IMR-90 (cell line): ENCODE data around the gene CCDC167. TPM values are rescaled to one million over a fixed set of nuclear protein-coding genes. Genes with fewer than 3 reads are reported as not detected.

ENCODE experiments used
- ATAC-seq: fragments of 200-7000 bp; cut with Tn5 transposase; 2 replicates; pipeline ENCODE4 v1.9.1; 2020; ENCODE audit warnings: low read depth, mild to moderate bottlenecking, moderate library complexity
- BruUV-seq: library from RNA; stranded (reverse); fragments of 400-500 nt; replicated peaks from 2 replicates; lab custom pipeline; 2021; lab: Mats Ljungman, UMichigan
- CTCF ChIA-PET: fragments of 300-600 bp; formaldehyde crosslinking; extraction: SDS; loops from one replicate; lab custom pipeline; 2021; ENCODE audit warnings: antibody characterized with exemption; lab: Yijun Ruan, JAX
- POLR2A ChIA-PET: fragments of 300-600 bp; sonication (Branson Sonifier 250); formaldehyde crosslinking; loops from one replicate; lab custom pipeline; 2022; ENCODE audit warnings: antibody characterized with exemption; ENCODE audit not compliant: unreplicated experiment; lab: Charles Lee
- DNase-seq: peaks from one replicate; pipeline ENCODE4 v3.0.0; 2013
- H2AFZ ChIP-seq: replicated peaks from 2 replicates; pipeline ENCODE3; 2013; ENCODE audit warnings: low read length, mild to moderate bottlenecking; ENCODE audit not compliant: poor library complexity
- H2AK5ac ChIP-seq: 2 replicates; pipeline ENCODE4 v1.6.1; 2013; ENCODE audit warnings: low read depth, low read length, inconsistent platforms
- H2AK9ac ChIP-seq: replicated peaks from 2 replicates; pipeline ENCODE3; 2013; ENCODE audit warnings: mild to moderate bottlenecking, low read depth, low read length, moderate library complexity; ENCODE audit not compliant: poor library complexity
- H2BK120ac ChIP-seq: 2 replicates; pipeline ENCODE4 v1.6.1; 2013; ENCODE audit warnings: low read depth, low read length, inconsistent platforms
- H2BK15ac ChIP-seq: 3 replicates; pipeline ENCODE4 v1.6.1; 2013; ENCODE audit warnings: low read depth, low read length, inconsistent platforms
- H2BK20ac ChIP-seq: 2 replicates; pipeline ENCODE4 v1.6.1; 2013; ENCODE audit warnings: low read depth, mild to moderate bottlenecking, inconsistent platforms, low read length, moderate library complexity
- H2BK5ac ChIP-seq: 2 replicates; pipeline ENCODE4 v1.6.1; 2013; ENCODE audit warnings: mild to moderate bottlenecking, low read depth, low read length, inconsistent platforms; ENCODE audit not compliant: poor library complexity, severe bottlenecking
- H3K14ac ChIP-seq: replicated peaks from 2 replicates; pipeline ENCODE4 v1.6.1; 2013; ENCODE audit warnings: low read depth, low read length, inconsistent platforms
- H3K18ac ChIP-seq: 2 replicates; pipeline ENCODE4 v1.6.1; 2013; ENCODE audit warnings: low read depth, low read length, control low read depth
- H3K23ac ChIP-seq: 2 replicates; pipeline ENCODE4 v1.6.1; 2013; ENCODE audit warnings: low read depth, low read length, inconsistent platforms
- H3K27ac ChIP-seq: 2 replicates; pipeline ENCODE4 v1.5.1; 2013; ENCODE audit warnings: mild to moderate bottlenecking, control low read depth, low read length; ENCODE audit not compliant: insufficient read depth
- H3K27me3 ChIP-seq: 2 replicates; pipeline ENCODE4 v1.6.1; 2013; ENCODE audit warnings: low read length; ENCODE audit not compliant: control insufficient read depth, insufficient read depth
- H3K36me3 ChIP-seq: 2 replicates; pipeline ENCODE4 v1.6.1; 2013; ENCODE audit warnings: low read length, mixed read lengths; ENCODE audit not compliant: control insufficient read depth, insufficient read depth
- H3K4ac ChIP-seq: 2 replicates; pipeline ENCODE4 v1.6.1; 2013; ENCODE audit warnings: low read depth, low read length, inconsistent platforms
- H3K4me1 ChIP-seq: 2 replicates; pipeline ENCODE4 v1.6.1; 2013; ENCODE audit warnings: low read length, mixed read lengths; ENCODE audit not compliant: control insufficient read depth, insufficient read depth
- H3K4me2 ChIP-seq: 2 replicates; pipeline ENCODE4 v1.6.1; 2013; ENCODE audit warnings: low read depth, mild to moderate bottlenecking, control low read depth, low read length, moderate library complexity
- H3K4me3 ChIP-seq: 2 replicates; pipeline ENCODE4 v1.5.1; 2013; ENCODE audit warnings: low read depth, mild to moderate bottlenecking, control low read depth, low read length, moderate library complexity; ENCODE audit not compliant: insufficient read depth
- H3K56ac ChIP-seq: 2 replicates; pipeline ENCODE4 v1.6.1; 2013; ENCODE audit warnings: low read length, inconsistent platforms; ENCODE audit not compliant: insufficient read depth; ENCODE audit errors: extremely low read depth
- H3K79me1 ChIP-seq, 2 experiments: 2 replicates each; pipeline ENCODE4 v1.6.1; 2013; ENCODE audit warnings: low read length in 2 of 2, inconsistent platforms in 1 of 2, low read depth in 1 of 2
- H3K9ac ChIP-seq: 2 replicates; pipeline ENCODE4 v1.6.1; 2013; ENCODE audit warnings: low read depth, low read length, control low read depth
- H3K9me1 ChIP-seq: 2 replicates; pipeline ENCODE4 v1.6.1; 2013; ENCODE audit warnings: low read length, inconsistent platforms; ENCODE audit not compliant: insufficient read depth
- H3K9me3 ChIP-seq: 2 replicates; pipeline ENCODE4 v1.6.1; 2013; ENCODE audit warnings: low read length; ENCODE audit not compliant: control insufficient read depth, insufficient read depth
- H4K20me1 ChIP-seq: 2 replicates; pipeline ENCODE4 v1.6.1; 2013; ENCODE audit warnings: low read length, inconsistent platforms; ENCODE audit not compliant: insufficient read depth
- H4K5ac ChIP-seq: 2 replicates; pipeline ENCODE4 v1.6.1; 2013; ENCODE audit warnings: mild to moderate bottlenecking, low read depth, low read length, control low read depth
- H4K8ac ChIP-seq, 2 experiments: 2 replicates each; pipeline ENCODE4 v1.6.1; 2013; ENCODE audit warnings: low read depth in 2 of 2, low read length in 2 of 2, control low read depth in 1 of 2, inconsistent platforms in 1 of 2
- H4K91ac ChIP-seq: 2 replicates; pipeline ENCODE4 v1.6.1; 2013; ENCODE audit warnings: low read depth, low read length, inconsistent platforms; ENCODE audit not compliant: insufficient read depth
- BHLHE40 ChIP-seq: fragments of 150-350 bp; IDR thresholded peaks from 2 replicates; pipeline ENCODE4 v1.6.1; 2016; ENCODE audit warnings: mild to moderate bottlenecking, low read depth, low read length
- CEBPB ChIP-seq: IDR thresholded peaks from 2 replicates; pipeline ENCODE4 v1.6.1; 2012; ENCODE audit warnings: low read depth, low read length, improper control_type of control experiment
- CHD1 ChIP-seq: IDR thresholded peaks from 2 replicates; pipeline ENCODE4 v1.6.1; 2012; ENCODE audit warnings: low read depth, low read length, improper control_type of control experiment
- CTCF ChIP-seq: conservative IDR thresholded peaks from 2 replicates; pipeline ENCODE4 v1.5.1; 2012; ENCODE audit warnings: mild to moderate bottlenecking, low read depth, low read length, improper control_type of control experiment
- ELK1 ChIP-seq: fragments of 150-350 bp; IDR thresholded peaks from 2 replicates; pipeline ENCODE4 v1.6.1; 2016; ENCODE audit warnings: low read depth, mild to moderate bottlenecking, low read length, moderate library complexity, borderline replicate concordance
- FOS ChIP-seq: fragments of 150-350 bp; IDR thresholded peaks from 2 replicates; pipeline ENCODE4 v1.6.1; 2016; ENCODE audit warnings: low read depth, low read length
- MAFK ChIP-seq: IDR thresholded peaks from 2 replicates; pipeline ENCODE4 v1.6.1; 2012; ENCODE audit warnings: low read depth, low read length, improper control_type of control experiment
- MAZ ChIP-seq: IDR thresholded peaks from 2 replicates; pipeline ENCODE4 v1.6.1; 2012; ENCODE audit warnings: low read depth, mild to moderate bottlenecking, low read length, improper control_type of control experiment, moderate library complexity, borderline replicate concordance
- MXI1 ChIP-seq: IDR thresholded peaks from 2 replicates; pipeline ENCODE4 v1.6.1; 2012; ENCODE audit warnings: low read depth, mild to moderate bottlenecking, low read length, moderate library complexity, borderline replicate concordance
- NFE2L2 ChIP-seq: fragments of 150-350 bp; IDR thresholded peaks from 2 replicates; pipeline ENCODE4 v1.6.1; 2016; ENCODE audit warnings: low read depth, mild to moderate bottlenecking, low read length
- POLR2A ChIP-seq: IDR thresholded peaks from 2 replicates; pipeline ENCODE4 v1.6.1; 2012; ENCODE audit warnings: mild to moderate bottlenecking, low read depth, low read length
- RCOR1 ChIP-seq: IDR thresholded peaks from 2 replicates; pipeline ENCODE4 v1.6.1; 2012; ENCODE audit warnings: mild to moderate bottlenecking, low read length, improper control_type of control experiment; ENCODE audit not compliant: insufficient replicate concordance
- SMC3 ChIP-seq: fragments of 150-350 bp; IDR thresholded peaks from 2 replicates; pipeline ENCODE4 v1.6.1; 2016; ENCODE audit warnings: low read depth, mild to moderate bottlenecking, antibody characterized with exemption, low read length, moderate library complexity
- USF2 ChIP-seq: fragments of 150-350 bp; IDR thresholded peaks from 2 replicates; pipeline ENCODE4 v1.6.1; 2017; ENCODE audit warnings: mild to moderate bottlenecking, antibody characterized with exemption, low read length, low read depth
- WGBS, 2 experiments: methylation state at CpG; one replicate each; pipeline versions ENCODE4 v1.1.5 to v1.1.7; 2013; ENCODE audit warnings: missing lambda C conversion rate in 2 of 2; ENCODE audit not compliant: insufficient read length in 1 of 2; ENCODE audit errors: extremely low coverage in 2 of 2; 5-methylcytosine and 5-hydroxymethylcytosine counted together
- dilution Hi-C: fragments of 300-500 bp; cut with HindIII; formaldehyde crosslinking; loops from one replicate; pipeline ENCODE4 v1.14.3; 2018; ENCODE audit warnings: low sequenced_read_pairs; ENCODE audit not compliant: unreplicated experiment
- in situ Hi-C: fragments of 300-500 bp; cut with MboI; formaldehyde crosslinking; loops from 3 replicates; pipeline ENCODE4 v1.14.3; 2019; ENCODE audit warnings: low sequenced_read_pairs, inconsistent platforms, mixed read lengths
- intact Hi-C: fragments of 100-400 bp; cut with micrococcal nuclease; formaldehyde crosslinking; loops from 2 replicates; pipeline ENCODE4 v1.10.0; 2022
- polyA plus RNA-seq, 3 experiments: library from polyadenylated mRNA; depleted of rRNA; stranded (reverse); fragments of >200 nt; gene quantifications; 2 replicates each; pipeline ENCODE4 v1.2.3, GENCODE V29; 2012; ENCODE audit warnings: low replicate concordance in 1 of 3
- total RNA-seq: library from RNA; depleted of rRNA; stranded (reverse); fragments of >200 nt; gene quantifications from 2 replicates; pipeline ENCODE4 v1.2.3, GENCODE V29; 2012

Gene CCDC167
- total and polyA plus RNA-seq, 2 of the 4 experiments (the other 2 are of a cell fraction) = 35.8 to 96.8 TPM

- WGBS, 2 experiments = 100% methylated on average over 2 of the region's 11 CpGs; no CpG with 5 or more reads in 1 of the 2 experiments
- H3K23ac ChIP-seq = no peak overlapping the region
- no peak overlapping the region for H3K27ac ChIP-seq
- ATAC-seq (no peak), DNase-seq (no peak)
- H3K18ac ChIP-seq = no peak overlapping the region
- no peak overlapping the region for H3K56ac ChIP-seq
- H3K4ac ChIP-seq = no peak overlapping the region
- peaks cover 0 to 6% of the 10 kb centered on the region in 2 experiments; a peak in 1 of 4 replicates for H3K79me1 ChIP-seq
- no peak overlapping the region for H4K91ac ChIP-seq
- H2BK15ac ChIP-seq = no peak overlapping the region
- intact Hi-C loops = loop anchor here (5.0 kb wide), 1 partner anchor 1009 kb away; no protein-coding TSS in a partner anchor
- in situ Hi-C loops = loop anchor here (5.0 kb wide), 1 partner anchor 209 kb away; no protein-coding TSS in a partner anchor
- H3K14ac ChIP-seq = no peak overlapping the region
- no peak overlapping the region for H4K5ac ChIP-seq
- ChIA-PET CTCF (interaction anchor here (0.5 kb wide), 1 partner anchor 51 kb away, joined by 4 read pairs; no protein-coding TSS in a partner anchor), POLR2A (no interaction called here)
- no peaks in the 10 kb centered on the region for H3K9me3 ChIP-seq
- dilution Hi-C loops = no loop called here
- H4K8ac ChIP-seq = no peak overlapping the region
- H4K20me1 ChIP-seq = peaks cover 13% of the 10 kb centered on the region
- peaks cover 39% of the 10 kb centered on the region for H3K36me3 ChIP-seq
- no peak overlapping the region for H2AK9ac ChIP-seq
- BruUV-seq = no TSS peak
- H3K4me2 ChIP-seq = no peak overlapping the region
- no peaks in the 10 kb centered on the region for H3K4me1 ChIP-seq
- H2BK120ac ChIP-seq = no peak overlapping the region
- no peak overlapping the region for H2BK5ac ChIP-seq
- H3K27me3 ChIP-seq = no peaks in the 10 kb centered on the region
- H3K9ac ChIP-seq = no peak overlapping the region
- H3K4me3 ChIP-seq = no peak overlapping the region
- no peak overlapping the region for H2BK20ac ChIP-seq
- H2AK5ac ChIP-seq = no peak overlapping the region
- H2AFZ ChIP-seq = no peak overlapping the region
- no peak for TF ChIP-seq POLR2A
- no peak for TF ChIP-seq NFE2L2
- no peak for TF ChIP-seq CHD1
- TF ChIP-seq MXI1 = no peak
- TF ChIP-seq CTCF = no peak
- no peak for TF ChIP-seq CEBPB
- TF ChIP-seq SMC3 = no peak
- TF ChIP-seq BHLHE40 = no peak
- TF ChIP-seq RCOR1 = no peak
- TF ChIP-seq ELK1 = no peak
- TF ChIP-seq FOS = no peak
- TF ChIP-seq MAZ = no peak
- no peak for TF ChIP-seq USF2
- TF ChIP-seq MAFK = no peak
- H3K9me1 ChIP-seq = no peaks in the 10 kb centered on the region
Measured at GRCh38 chr6:37483252-37483901, 16.3 kb downstream of the CCDC167 start.
